Common myeloid progenitor, CD34-positive (primary cell): Measurements from ENCODE around the gene TRPM2.
A peak's percentile ranks its signal among the peaks of the same experiment; 100 is the strongest.

Experiments used
- CTCF ChIA-PET: fragments of 350-600 bp; sonication (Branson Sonifier 250); formaldehyde crosslinking; loops from one replicate; lab custom pipeline; 2021; ENCODE audit warnings: antibody characterized with exemption; lab: Charles Lee
- POLR2A ChIA-PET: fragments of 350-600 bp; sonication (Branson Sonifier 250); formaldehyde crosslinking; loops from one replicate; lab custom pipeline; 2021; ENCODE audit warnings: antibody characterized with exemption; lab: Charles Lee
- DNase-seq, 3 donors: peaks; one replicate each; pipeline versions ENCODE4 v3.0.0 to v3.0.0-alpha.2; 2013
- H3K27ac ChIP-seq, 2 experiments: 1 replicate in 1 of 2; 2 replicates in 1 of 2; pipeline ENCODE4 v1.7.0; 2013; ENCODE audit warnings: inconsistent platforms in 2 of 2, low read length in 2 of 2, mild to moderate bottlenecking in 2 of 2, low read depth in 1 of 2, moderate library complexity in 1 of 2; ENCODE audit not compliant: severe bottlenecking in 2 of 2, insufficient read depth in 1 of 2, poor library complexity in 1 of 2
- H3K27me3 ChIP-seq, 5 experiments: replicated peaks in 2 of 5; 1 replicate in 3 of 5; 2 replicates in 2 of 5; pipeline versions ENCODE4 v1.6.1 to v1.7.0; 2013; ENCODE audit warnings: low read length in 4 of 5, mild to moderate bottlenecking in 2 of 5, moderate library complexity in 2 of 5, inconsistent platforms in 1 of 5; ENCODE audit not compliant: insufficient read depth in 5 of 5, control insufficient read depth in 4 of 5
- H3K36me3 ChIP-seq, 4 experiments: 1 replicate in 2 of 4; 2 replicates in 2 of 4; pipeline versions ENCODE4 v1.6.1 to v1.7.0; 2013; ENCODE audit warnings: low read length in 3 of 4, control low read depth in 1 of 4, mild to moderate bottlenecking in 1 of 4; ENCODE audit not compliant: control insufficient read depth in 4 of 4, insufficient read depth in 4 of 4
- H3K4me1 ChIP-seq, 4 experiments: 1 replicate in 3 of 4; 2 replicates in 1 of 4; pipeline versions ENCODE4 v1.6.1 to v1.7.1; 2013; ENCODE audit warnings: low read length in 3 of 4, mild to moderate bottlenecking in 3 of 4, control low read depth in 1 of 4, inconsistent platforms in 1 of 4, moderate library complexity in 1 of 4; ENCODE audit not compliant: control insufficient read depth in 4 of 4, insufficient read depth in 4 of 4; ENCODE audit errors: control extremely low read depth in 1 of 4
- H3K4me3 ChIP-seq, 7 experiments: 1 replicate in 4 of 7; 2 replicates in 3 of 7; pipeline versions ENCODE4 v1.5.1 to v1.7.0; 2013; ENCODE audit warnings: mild to moderate bottlenecking in 7 of 7, low read length in 6 of 7, moderate library complexity in 6 of 7, inconsistent platforms in 2 of 7, low read depth in 2 of 7, control low read depth in 1 of 7; ENCODE audit not compliant: insufficient read depth in 4 of 7, control insufficient read depth in 1 of 7; ENCODE audit errors: extremely low read depth in 1 of 7
- H3K9me3 ChIP-seq, 5 experiments: 1 replicate in 4 of 5; 2 replicates in 1 of 5; pipeline versions ENCODE4 v1.6.1 to v1.7.1; 2013; ENCODE audit warnings: low read length in 4 of 5, mild to moderate bottlenecking in 2 of 5, inconsistent platforms in 1 of 5, low read depth in 1 of 5, moderate library complexity in 1 of 5; ENCODE audit not compliant: control insufficient read depth in 4 of 5, insufficient read depth in 2 of 5; ENCODE audit errors: control extremely low read depth in 1 of 5
- WGBS: methylation state at CpG from one replicate; pipeline ENCODE4 v1.1.5; 2013; ENCODE audit not compliant: insufficient coverage; 5-methylcytosine and 5-hydroxymethylcytosine counted together

TRPM2 gene

DNA sequence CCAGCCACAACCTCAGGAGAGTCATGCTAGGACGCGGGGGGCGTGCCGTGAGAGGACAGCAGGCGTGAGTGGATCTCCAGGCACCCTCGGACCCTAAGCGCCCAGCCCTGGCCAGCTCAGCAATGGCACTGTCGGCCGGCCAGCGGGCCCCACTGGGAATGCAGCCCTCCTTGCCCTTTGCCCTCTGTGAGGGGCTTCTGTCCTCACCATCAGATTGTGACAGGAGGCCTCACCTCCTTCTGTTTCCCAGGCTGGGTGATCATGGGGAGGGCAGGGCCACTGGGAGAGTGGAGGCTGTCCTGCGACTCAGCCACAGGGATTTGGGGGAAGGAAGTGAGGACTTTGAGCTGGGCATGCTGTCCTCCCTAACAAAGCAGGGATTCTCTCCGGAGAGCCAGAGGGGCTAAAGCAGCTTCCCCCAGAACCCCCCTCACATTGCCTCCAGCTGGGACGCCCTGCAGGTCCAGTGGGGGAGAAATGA, 95.3 kb downstream of the TRPM2 start:
- Histone ChIP-seq H3K4me1 (no peaks in the 10 kb centered on the region), H3K4me3 (no peak overlapping the region), H3K36me3 (no peaks in the 10 kb centered on the region), H3K27me3 (peaks cover 0 to 39% (median 11%) of the 10 kb centered on the region in 5 experiments), H3K27ac (no peak overlapping the region), H3K9me3 (peaks cover under 1 to 6% (median 2%) of the 10 kb centered on the region in 5 experiments)
- 82% methylated on average over 10 of the region's 13 CpGs for WGBS
- no peak for DNase-seq
- ChIA-PET CTCF (no interaction called here), POLR2A (no interaction called here)

- Histone ChIP-seq H3K4me1 (peaks cover 0 to 2% (median under 1%) of the 10 kb centered on the region in 4 experiments), H3K4me3 (no peak overlapping the region), H3K27me3 (peaks cover 4 to 39% (median 9%) of the 10 kb centered on the region in 5 experiments), H3K9me3 (peaks cover 2 to 13% (median 7%) of the 10 kb centered on the region in 5 experiments), H3K36me3 (no peaks in the 10 kb centered on the region), H3K27ac (no peak overlapping the region)
- ChIA-PET CTCF (no interaction called here), POLR2A (interaction anchor here (1.0 kb wide), 1 partner anchor 12 kb away, joined by 3 read pairs; no protein-coding TSS in a partner anchor)
- 80% methylated on average over 28 of the region's 28 CpGs for WGBS
- DNase-seq, result peak in 2 of 3 donors; percentile 28 to 41
These were observed 96.3 kb downstream of the TRPM2 start for GRCh38 chr21:44449473-44450363.

- peaks cover 4 to 39% (median 9%) of the 10 kb centered on the region in 5 experiments for H3K27me3 ChIP-seq
- WGBS, result 77% methylated on average over 14 of the region's 14 CpGs
- POLR2A ChIA-PET, result interaction anchor here (1.0 kb wide), 1 partner anchor 12 kb away, joined by 3 read pairs; no protein-coding TSS in a partner anchor
These were observed 97.0 kb downstream of the TRPM2 start for GRCh38 chr21:44450402-44450801.

GRCh38 chr21:44450999-44451398, 97.6 kb downstream of the TRPM2 start:
- WGBS, result 94% methylated on average over 13 of the region's 14 CpGs
- H3K4me1 ChIP-seq, result peaks cover 0 to 12% (median 5%) of the 10 kb centered on the region in 4 experiments
- H3K36me3 ChIP-seq, result no peaks in the 10 kb centered on the region
- POLR2A ChIA-PET, result interaction anchor here (1.0 kb wide), 1 partner anchor 13 kb away, joined by 3 read pairs; no protein-coding TSS in a partner anchor
- H3K9me3 ChIP-seq, result peaks cover 2 to 13% (median 7%) of the 10 kb centered on the region in 5 experiments
- CTCF ChIA-PET, result no interaction called here
- no peak overlapping the region for H3K27ac ChIP-seq
- H3K4me3 ChIP-seq, result no peak overlapping the region
- H3K27me3 ChIP-seq, result peaks cover 4 to 39% (median 9%) of the 10 kb centered on the region in 5 experiments
- DNase-seq, result no peak

More at GRCh38 chr21:44450402-44450801, 97.0 kb downstream of the TRPM2 start:
- Histone ChIP-seq H3K4me3 (no peak overlapping the region), H3K4me1 (peaks cover 0 to 6% (median 2%) of the 10 kb centered on the region in 4 experiments), H3K36me3 (no peaks in the 10 kb centered on the region), H3K27ac (no peak overlapping the region), H3K9me3 (peaks cover 2 to 13% (median 7%) of the 10 kb centered on the region in 5 experiments)
- DNase-seq, result no peak
- CTCF ChIA-PET, result no interaction called here

GRCh38 chr21:44453120-44453519, 99.7 kb downstream of the TRPM2 start:
- WGBS, result no CpG with 5 or more reads among the region's 3 CpGs
- H3K4me1 ChIP-seq, result peaks cover 0 to 14% (median 8%) of the 10 kb centered on the region in 4 experiments
- DNase-seq, result no peak
- CTCF ChIA-PET, result no interaction called here
- no peak overlapping the region for H3K4me3 ChIP-seq
- H3K27me3 ChIP-seq, result peaks cover 3 to 35% (median 7%) of the 10 kb centered on the region in 5 experiments
- no peaks in the 10 kb centered on the region for H3K36me3 ChIP-seq
- no peak overlapping the region for H3K27ac ChIP-seq
- peaks cover 2 to 13% (median 7%) of the 10 kb centered on the region in 5 experiments for H3K9me3 ChIP-seq
- POLR2A ChIA-PET, result no interaction called here

GRCh38 chr21:44454058-44454457, 100.6 kb downstream of the TRPM2 start:
- no peaks in the 10 kb centered on the region for H3K36me3 ChIP-seq
- H3K27ac ChIP-seq, result no peak overlapping the region
- no peak overlapping the region for H3K4me3 ChIP-seq
- peaks cover 0 to 14% (median 8%) of the 10 kb centered on the region in 4 experiments for H3K4me1 ChIP-seq
- H3K27me3 ChIP-seq, result peaks cover 3 to 26% (median 7%) of the 10 kb centered on the region in 5 experiments
- peaks cover 2 to 13% (median 7%) of the 10 kb centered on the region in 5 experiments for H3K9me3 ChIP-seq
- 88% methylated on average over 3 of the region's 5 CpGs for WGBS
- ChIA-PET POLR2A (no interaction called here), CTCF (no interaction called here)
- DNase-seq, result no peak
